ENCODE measurements around the gene AKAIN1.

The AKAIN1 gene

DNA sequence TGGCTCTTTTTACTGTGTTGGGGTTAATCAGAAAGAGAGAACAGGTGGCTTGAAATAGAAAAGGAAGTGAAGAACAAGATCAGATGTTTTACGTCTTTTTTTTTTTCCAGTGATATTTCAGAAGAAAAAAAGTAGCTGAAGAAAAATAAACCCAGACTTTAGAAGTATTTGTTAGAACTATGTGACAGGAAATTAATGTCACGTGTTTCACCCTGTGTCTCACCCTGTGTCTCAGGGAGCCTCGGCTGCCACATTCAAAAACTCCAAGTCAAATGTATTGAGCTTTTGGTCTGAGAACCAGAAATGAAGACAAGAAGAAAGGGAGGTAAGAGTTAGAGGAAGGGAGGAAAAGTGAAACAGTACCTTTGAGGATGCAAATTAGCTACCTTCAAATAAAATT lies 38.0 kb downstream of the AKAIN1 start:
- peak overlapping the region; percentile 26 for H2AFZ ChIP-seq (ENCODE audit: low read depth, low read length, severe bottlenecking)
- no peaks in the 10 kb centered on the region for H3K27me3 ChIP-seq (ENCODE audit: low read length)
- no peaks in the 10 kb centered on the region for H3F3A ChIP-seq (ENCODE audit: insufficient read depth)
- no peaks in the 10 kb centered on the region for H3K9me3 ChIP-seq (ENCODE audit: insufficient read depth, low read length)
- H4K20me1 ChIP-seq (ENCODE audit: low read depth, low read length): no peaks in the 10 kb centered on the region
- H3K79me2 ChIP-seq (ENCODE audit: insufficient read depth, low read length): no peaks in the 10 kb centered on the region
- H3K9ac ChIP-seq (ENCODE audit: low read length): no peak overlapping the region
- no peaks in the 10 kb centered on the region for H3K36me3 ChIP-seq (ENCODE audit: low read length)
- no peak for TF ChIP-seq EZH2phosphoT487 (conservative IDR thresholded peaks at IDR 0.05; ENCODE audit: low read length)
- TF ChIP-seq, protein P1, sequence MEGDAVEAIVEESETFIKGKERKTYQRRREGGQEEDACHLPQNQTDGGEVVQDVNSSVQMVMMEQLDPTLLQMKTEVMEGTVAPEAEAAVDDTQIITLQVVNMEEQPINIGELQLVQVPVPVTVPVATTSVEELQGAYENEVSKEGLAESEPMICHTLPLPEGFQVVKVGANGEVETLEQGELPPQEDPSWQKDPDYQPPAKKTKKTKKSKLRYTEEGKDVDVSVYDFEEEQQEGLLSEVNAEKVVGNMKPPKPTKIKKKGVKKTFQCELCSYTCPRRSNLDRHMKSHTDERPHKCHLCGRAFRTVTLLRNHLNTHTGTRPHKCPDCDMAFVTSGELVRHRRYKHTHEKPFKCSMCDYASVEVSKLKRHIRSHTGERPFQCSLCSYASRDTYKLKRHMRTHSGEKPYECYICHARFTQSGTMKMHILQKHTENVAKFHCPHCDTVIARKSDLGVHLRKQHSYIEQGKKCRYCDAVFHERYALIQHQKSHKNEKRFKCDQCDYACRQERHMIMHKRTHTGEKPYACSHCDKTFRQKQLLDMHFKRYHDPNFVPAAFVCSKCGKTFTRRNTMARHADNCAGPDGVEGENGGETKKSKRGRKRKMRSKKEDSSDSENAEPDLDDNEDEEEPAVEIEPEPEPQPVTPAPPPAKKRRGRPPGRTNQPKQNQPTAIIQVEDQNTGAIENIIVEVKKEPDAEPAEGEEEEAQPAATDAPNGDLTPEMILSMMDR (IDR thresholded peaks at IDR 0.05; ENCODE audit: insufficient read depth, low read length, poor library complexity, severe bottlenecking): no peak
- H3K4me2 ChIP-seq (ENCODE audit: low read depth, low read length, poor library complexity, severe bottlenecking): peak overlapping the region; percentile 8
- H3K9me2 ChIP-seq (replicated peaks; ENCODE audit: insufficient read depth, low read length): no peaks in the 10 kb centered on the region
- H3K4me3 ChIP-seq (ENCODE audit: insufficient read depth, low read length, poor library complexity, severe bottlenecking): no peak overlapping the region
- H3K27ac ChIP-seq (ENCODE audit: low read depth, low read length): no peak overlapping the region

DNA sequence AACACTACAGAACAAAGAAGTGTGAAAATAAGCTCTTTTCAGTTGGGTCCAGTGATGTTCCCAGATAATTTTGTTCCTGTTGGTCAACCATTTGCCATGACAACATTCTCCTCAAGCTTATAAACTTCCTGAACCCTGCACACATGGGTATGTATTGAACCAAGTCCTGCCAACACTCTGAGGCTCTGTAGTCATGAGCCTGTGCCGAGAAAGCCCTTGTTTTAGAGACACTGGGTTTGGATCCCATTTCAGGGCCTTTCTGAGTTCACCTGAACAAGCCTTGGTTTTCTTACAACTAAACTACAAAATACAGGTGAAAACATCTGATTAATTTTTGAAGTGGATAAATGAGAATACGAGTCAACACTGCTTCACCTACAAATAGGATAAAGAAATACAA lies 38.5 kb downstream of the AKAIN1 start:
- H3F3A ChIP-seq (ENCODE audit: insufficient read depth): no peaks in the 10 kb centered on the region
- no peaks in the 10 kb centered on the region for H3K9me2 ChIP-seq (replicated peaks; ENCODE audit: insufficient read depth, low read length)
- TF ChIP-seq, protein P1 (IDR thresholded peaks at IDR 0.05; ENCODE audit: insufficient read depth, low read length, poor library complexity, severe bottlenecking): no peak
- TF ChIP-seq EZH2phosphoT487 (conservative IDR thresholded peaks at IDR 0.05; ENCODE audit: low read length): no peak
- no peaks in the 10 kb centered on the region for H4K20me1 ChIP-seq (ENCODE audit: low read depth, low read length)
- no peak overlapping the region for H3K9ac ChIP-seq (ENCODE audit: low read length)
- no peaks in the 10 kb centered on the region for H3K9me3 ChIP-seq (ENCODE audit: insufficient read depth, low read length)
- no peaks in the 10 kb centered on the region for H3K27me3 ChIP-seq (ENCODE audit: low read length)
- H3K4me3 ChIP-seq (ENCODE audit: insufficient read depth, low read length, poor library complexity, severe bottlenecking): no peak overlapping the region
- no peak overlapping the region for H3K27ac ChIP-seq (ENCODE audit: low read depth, low read length)
- no peaks in the 10 kb centered on the region for H3K79me2 ChIP-seq (ENCODE audit: insufficient read depth, low read length)
- peak overlapping the region; percentile 41 for H2AFZ ChIP-seq (ENCODE audit: low read depth, low read length, severe bottlenecking)
- no peaks in the 10 kb centered on the region for H3K36me3 ChIP-seq (ENCODE audit: low read length)
- H3K4me2 ChIP-seq (ENCODE audit: low read depth, low read length, poor library complexity, severe bottlenecking): no peak overlapping the region

DNA sequence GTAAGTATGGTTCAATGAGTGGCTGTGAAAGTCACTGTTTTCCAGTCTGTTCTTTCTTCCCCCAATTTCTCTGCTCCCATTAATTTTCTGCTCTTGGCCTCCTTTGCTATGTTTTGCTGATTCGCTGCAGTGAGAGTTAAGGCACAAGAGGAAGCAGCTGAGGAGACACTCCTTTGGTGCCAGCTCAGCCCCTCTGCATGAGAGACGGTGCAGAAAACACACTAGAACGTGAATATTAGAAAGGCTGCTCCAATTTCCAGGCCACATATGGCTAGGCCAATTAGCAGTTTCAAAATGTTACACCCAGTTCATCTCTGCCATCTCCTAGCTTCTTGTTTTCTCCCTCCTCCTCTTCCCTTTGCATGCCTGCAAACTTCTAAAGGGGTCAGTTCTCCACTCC lies 38.9 kb downstream of the AKAIN1 start:
- no peak overlapping the region for H3K4me2 ChIP-seq (ENCODE audit: low read depth, low read length, poor library complexity, severe bottlenecking)
- H3K27me3 ChIP-seq (ENCODE audit: low read length): no peaks in the 10 kb centered on the region
- peak overlapping the region; percentile 41 for H2AFZ ChIP-seq (ENCODE audit: low read depth, low read length, severe bottlenecking)
- H3K79me2 ChIP-seq (ENCODE audit: insufficient read depth, low read length): no peaks in the 10 kb centered on the region
- no peaks in the 10 kb centered on the region for H3F3A ChIP-seq (ENCODE audit: insufficient read depth)
- no peaks in the 10 kb centered on the region for H4K20me1 ChIP-seq (ENCODE audit: low read depth, low read length)
- H3K9me3 ChIP-seq (ENCODE audit: insufficient read depth, low read length): no peaks in the 10 kb centered on the region
- no peak overlapping the region for H3K27ac ChIP-seq (ENCODE audit: low read depth, low read length)
- H3K36me3 ChIP-seq (ENCODE audit: low read length): no peaks in the 10 kb centered on the region
- no peak overlapping the region for H3K9ac ChIP-seq (ENCODE audit: low read length)
- H3K9me2 ChIP-seq (replicated peaks; ENCODE audit: insufficient read depth, low read length): no peaks in the 10 kb centered on the region
- TF ChIP-seq, protein P1 (IDR thresholded peaks at IDR 0.05; ENCODE audit: insufficient read depth, low read length, poor library complexity, severe bottlenecking): no peak
- no peak for TF ChIP-seq EZH2phosphoT487 (conservative IDR thresholded peaks at IDR 0.05; ENCODE audit: low read length)
- H3K4me3 ChIP-seq (ENCODE audit: insufficient read depth, low read length, poor library complexity, severe bottlenecking): no peak overlapping the region

All from SU-DHL-6 (cell line).